Liver (tissue), 9 donors: ENCODE measurements around the gene SMYD1. TPM values are rescaled to one million over a fixed set of nuclear protein-coding genes. Genes with fewer than 3 reads are reported as not detected.

Experiments used
- DNase-seq: peaks from one replicate; pipeline ENCODE4 v3.0.0-alpha.2; 2017; ENCODE audit warnings: low spot score
- H3K27ac ChIP-seq, 2 donors: one replicate each; pipeline ENCODE4 v1.7.0; 2013; ENCODE audit warnings: inconsistent platforms in 2 of 2, low read length in 2 of 2, control low read depth in 1 of 2, low read depth in 1 of 2, mild to moderate bottlenecking in 1 of 2
- H3K27me3 ChIP-seq, 4 donors: one replicate each; pipeline versions ENCODE4 v1.6.1 to v1.7.0; 2013; ENCODE audit warnings: low read length in 3 of 4, inconsistent platforms in 1 of 4, mild to moderate bottlenecking in 1 of 4, moderate library complexity in 1 of 4; ENCODE audit not compliant: control insufficient read depth in 4 of 4, insufficient read depth in 4 of 4
- H3K36me3 ChIP-seq, 4 donors: one replicate each; pipeline versions ENCODE4 v1.6.1 to v1.7.0; 2013; ENCODE audit warnings: low read length in 3 of 4, mild to moderate bottlenecking in 3 of 4, low read depth in 1 of 4, moderate library complexity in 1 of 4; ENCODE audit not compliant: control insufficient read depth in 4 of 4, insufficient read depth in 3 of 4
- H3K4me1 ChIP-seq, 4 donors: one replicate each; pipeline versions ENCODE4 v1.6.1 to v1.7.0; 2013; ENCODE audit warnings: low read length in 3 of 4, mild to moderate bottlenecking in 3 of 4, moderate library complexity in 1 of 4; ENCODE audit not compliant: control insufficient read depth in 4 of 4, insufficient read depth in 4 of 4
- H3K4me3 ChIP-seq, 3 donors: one replicate each; pipeline versions ENCODE4 v1.6.1 to v1.7.0; 2013; ENCODE audit warnings: low read length in 3 of 3, control low read depth in 1 of 3, low read depth in 1 of 3, mild to moderate bottlenecking in 1 of 3
- H3K9ac ChIP-seq, 2 donors: one replicate each; pipeline ENCODE4 v1.7.0; 2013; ENCODE audit warnings: low read length in 2 of 2, mild to moderate bottlenecking in 2 of 2, moderate library complexity in 2 of 2, control low read depth in 1 of 2, low read depth in 1 of 2
- H3K9me3 ChIP-seq, 4 donors: one replicate each; pipeline versions ENCODE4 v1.6.1 to v1.7.0; 2013; ENCODE audit warnings: low read length in 3 of 4; ENCODE audit not compliant: control insufficient read depth in 4 of 4
- ATF3 ChIP-seq: IDR thresholded peaks from 2 replicates; pipeline ENCODE4 v1.6.1; 2016; ENCODE audit warnings: antibody characterized with exemption
- CTCF ChIP-seq: fragments of 150-350 bp; IDR thresholded peaks from 2 replicates; pipeline ENCODE4 v1.5.1; 2017; ENCODE audit warnings: improper control_type of control experiment, low read depth, low read length; ENCODE audit not compliant: missing input control
- EGR1 ChIP-seq, 2 donors: IDR thresholded peaks; 2 replicates each; pipeline ENCODE4 v1.6.1; 2016 to 2018; ENCODE audit warnings: antibody characterized with exemption in 2 of 2, low read depth in 2 of 2
- FOXA1 ChIP-seq: IDR thresholded peaks from 2 replicates; pipeline ENCODE4 v1.6.1; 2016; ENCODE audit warnings: antibody characterized with exemption
- FOXA2 ChIP-seq: IDR thresholded peaks from 2 replicates; pipeline ENCODE4 v1.6.1; 2016; ENCODE audit warnings: antibody characterized with exemption
- GABPA ChIP-seq, 2 donors: IDR thresholded peaks in 1 of 2; conservative IDR thresholded peaks in 1 of 2; 2 replicates each; pipeline ENCODE4 v1.6.1; 2016; ENCODE audit warnings: antibody characterized with exemption in 2 of 2, mild to moderate bottlenecking in 1 of 2, moderate library complexity in 1 of 2
- HNF4A ChIP-seq, 2 donors: conservative IDR thresholded peaks; 2 replicates each; pipeline ENCODE4 v1.6.1; 2016; ENCODE audit warnings: antibody characterized with exemption in 2 of 2, mild to moderate bottlenecking in 2 of 2
- HNF4G ChIP-seq: IDR thresholded peaks from 2 replicates; pipeline ENCODE4 v1.6.1; 2016; ENCODE audit warnings: antibody characterized with exemption
- JUND ChIP-seq, 2 donors: IDR thresholded peaks; 2 replicates each; pipeline ENCODE4 v1.6.1; 2016; ENCODE audit warnings: antibody characterized with exemption in 2 of 2
- MAX ChIP-seq: IDR thresholded peaks from 2 replicates; pipeline ENCODE4 v1.6.1; 2016; ENCODE audit warnings: antibody characterized with exemption
- NR2F2 ChIP-seq: IDR thresholded peaks from 2 replicates; pipeline ENCODE4 v1.6.1; 2016; ENCODE audit warnings: antibody characterized with exemption
- RAD21 ChIP-seq, 2 donors: IDR thresholded peaks; 2 replicates each; pipeline ENCODE4 v1.6.1; 2016; ENCODE audit warnings: antibody characterized with exemption in 2 of 2, mild to moderate bottlenecking in 2 of 2
- REST ChIP-seq: IDR thresholded peaks from 2 replicates; pipeline ENCODE4 v1.6.1; 2016; ENCODE audit warnings: antibody characterized with exemption, mild to moderate bottlenecking
- RXRA ChIP-seq, 2 donors: IDR thresholded peaks; 2 replicates each; pipeline ENCODE4 v1.6.1; 2017 to 2018; ENCODE audit warnings: antibody characterized with exemption in 2 of 2, mild to moderate bottlenecking in 1 of 2
- SP1 ChIP-seq: IDR thresholded peaks from 2 replicates; pipeline ENCODE4 v1.6.1; 2018; ENCODE audit warnings: antibody characterized with exemption, mild to moderate bottlenecking
- TAF1 ChIP-seq: conservative IDR thresholded peaks from 2 replicates; pipeline ENCODE4 v1.6.1; 2016; ENCODE audit warnings: antibody characterized with exemption, mild to moderate bottlenecking
- YY1 ChIP-seq: IDR thresholded peaks from 2 replicates; pipeline ENCODE4 v1.6.1; 2016; ENCODE audit warnings: antibody characterized with exemption, mild to moderate bottlenecking
- ZBTB33 ChIP-seq: IDR thresholded peaks from 2 replicates; pipeline ENCODE4 v1.6.1; 2016; ENCODE audit warnings: antibody characterized with exemption
- WGBS: extraction: QIAGEN DNeasy Blood & Tissue Kit; methylation state at CpG from one replicate; pipeline ENCODE4 v1.1.7; 2013; 5-methylcytosine and 5-hydroxymethylcytosine counted together
- polyA plus RNA-seq, 2 donors: library from polyadenylated mRNA; stranded (reverse) in 1 of 2; unstranded in 1 of 2; fragments of 200-250 nt in 1 of 2; fragments of >200 nt in 1 of 2; fragmentation: Nextera tagmentation in 1 of 2; extraction: Ambion mirVana in 1 of 2; gene quantifications; one replicate each; pipeline versions ENCODE4 v1.2.1 to v1.2.3, GENCODE V29; 2013 to 2015
- total RNA-seq, 2 donors: library from RNA; depleted of rRNA; stranded (reverse); fragments of >200 nt; gene quantifications; one replicate each; pipeline ENCODE4 v1.2.3, GENCODE V29; 2014
- donor health status: healthy.
- donor health status: healthy.
- donor health status: healthy.
- donor health status: healthy.
- donor health status: healthy.

The SMYD1 gene
- total and polyA plus RNA-seq, 4 donors = not detected

- H3K27me3 ChIP-seq = no peaks in the 10 kb centered on the region
- no peaks in the 10 kb centered on the region for H3K36me3 ChIP-seq
- H3K27ac ChIP-seq = no peak overlapping the region
- H3K4me3 ChIP-seq = no peak overlapping the region
- H3K9me3 ChIP-seq = no peaks in the 10 kb centered on the region
- 87% methylated on average over 3 of the region's 3 CpGs for WGBS
- H3K4me1 ChIP-seq = no peaks in the 10 kb centered on the region
- no peak for DNase-seq
- no peak for TF ChIP-seq ZBTB33
- TF ChIP-seq TAF1 = no peak
- TF ChIP-seq EGR1 (IDR thresholded peaks at IDR 0.05; ENCODE audit: low read depth in 2 of 2) = no peak
- TF ChIP-seq FOXA2 = no peak
- TF ChIP-seq RAD21 (IDR thresholded peaks at IDR 0.05) = no peak
- no peak for TF ChIP-seq MAX
- no peak for TF ChIP-seq GABPA (IDR thresholded peaks at IDR 0.05 in 1 of 2, conservative IDR thresholded peaks at IDR 0.05 in 1 of 2)
- TF ChIP-seq YY1 = no peak
- TF ChIP-seq REST = no peak
- TF ChIP-seq NR2F2 = no peak
- no peak for TF ChIP-seq ATF3
- no peak for TF ChIP-seq FOXA1
- TF ChIP-seq HNF4A (conservative IDR thresholded peaks at IDR 0.05) = no peak
- TF ChIP-seq HNF4G = no peak
- no peak for TF ChIP-seq RXRA (IDR thresholded peaks at IDR 0.05)
- no peak for TF ChIP-seq SP1
- TF ChIP-seq JUND (IDR thresholded peaks at IDR 0.05) = no peak
- no peak for TF ChIP-seq CTCF
- no peak overlapping the region for H3K9ac ChIP-seq
Observed at GRCh38 chr2:88091943-88092342, 24.3 kb downstream of the SMYD1 start.

- Histone ChIP-seq H3K36me3 (no peaks in the 10 kb centered on the region), H3K9ac (no peak overlapping the region), H3K27ac (no peak overlapping the region), H3K27me3 (no peaks in the 10 kb centered on the region), H3K4me1 (no peaks in the 10 kb centered on the region), H3K9me3 (no peaks in the 10 kb centered on the region), H3K4me3 (no peak overlapping the region)
- DNase-seq = no peak
- TF ChIP-seq EGR1 (IDR thresholded peaks at IDR 0.05; ENCODE audit: low read depth in 2 of 2) (no peak), YY1 (no peak), ZBTB33 (no peak), CTCF (no peak), HNF4A (conservative IDR thresholded peaks at IDR 0.05) (no peak), RXRA (IDR thresholded peaks at IDR 0.05) (no peak), RAD21 (IDR thresholded peaks at IDR 0.05) (no peak), FOXA2 (no peak), SP1 (no peak), NR2F2 (no peak), JUND (IDR thresholded peaks at IDR 0.05) (no peak), MAX (no peak)
Observed at GRCh38 chr2:88092773-88093172, 25.1 kb downstream of the SMYD1 start.
